ENCODE measurements around the gene LRPAP1.

Gene LRPAP1

GRCh38 chr4:3533423-3533820 lies 1.2 kb upstream of the LRPAP1 start:
- no peak for DNase-seq (ENCODE audit: low spot score)
- in situ Hi-C loops (cut with MboI; ENCODE audit: low pct_unique_long_range_greater_than_20kb, low sequenced_read_pairs, unreplicated experiment) = no loop called here
- TF ChIP-seq, protein P1, sequence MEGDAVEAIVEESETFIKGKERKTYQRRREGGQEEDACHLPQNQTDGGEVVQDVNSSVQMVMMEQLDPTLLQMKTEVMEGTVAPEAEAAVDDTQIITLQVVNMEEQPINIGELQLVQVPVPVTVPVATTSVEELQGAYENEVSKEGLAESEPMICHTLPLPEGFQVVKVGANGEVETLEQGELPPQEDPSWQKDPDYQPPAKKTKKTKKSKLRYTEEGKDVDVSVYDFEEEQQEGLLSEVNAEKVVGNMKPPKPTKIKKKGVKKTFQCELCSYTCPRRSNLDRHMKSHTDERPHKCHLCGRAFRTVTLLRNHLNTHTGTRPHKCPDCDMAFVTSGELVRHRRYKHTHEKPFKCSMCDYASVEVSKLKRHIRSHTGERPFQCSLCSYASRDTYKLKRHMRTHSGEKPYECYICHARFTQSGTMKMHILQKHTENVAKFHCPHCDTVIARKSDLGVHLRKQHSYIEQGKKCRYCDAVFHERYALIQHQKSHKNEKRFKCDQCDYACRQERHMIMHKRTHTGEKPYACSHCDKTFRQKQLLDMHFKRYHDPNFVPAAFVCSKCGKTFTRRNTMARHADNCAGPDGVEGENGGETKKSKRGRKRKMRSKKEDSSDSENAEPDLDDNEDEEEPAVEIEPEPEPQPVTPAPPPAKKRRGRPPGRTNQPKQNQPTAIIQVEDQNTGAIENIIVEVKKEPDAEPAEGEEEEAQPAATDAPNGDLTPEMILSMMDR (IDR thresholded peaks at IDR 0.05; ENCODE audit: extremely low read depth, insufficient read depth, missing control alignments) = no peak

- in situ Hi-C loops (cut with MboI; ENCODE audit: low pct_unique_long_range_greater_than_20kb, low sequenced_read_pairs, unreplicated experiment) = no loop called here
- DNase-seq (ENCODE audit: low spot score) = no peak
Observed at GRCh38 chr4:3532751-3533422, 665 bp upstream of the LRPAP1 start.

GRCh38 chr4:3531318-3531878 lies 824 bp downstream of the LRPAP1 start:
- DNase-seq (ENCODE audit: low spot score) = no peak
- TF ChIP-seq, protein P1 (IDR thresholded peaks at IDR 0.05; ENCODE audit: extremely low read depth, insufficient read depth, missing control alignments) = no peak
- in situ Hi-C loops (cut with MboI; ENCODE audit: low pct_unique_long_range_greater_than_20kb, low sequenced_read_pairs, unreplicated experiment) = no loop called here

More at GRCh38 chr4:3532751-3533422, 665 bp upstream of the LRPAP1 start:
- TF ChIP-seq, protein P1 (IDR thresholded peaks at IDR 0.05; ENCODE audit: extremely low read depth, insufficient read depth, missing control alignments) = no peak

DNA sequence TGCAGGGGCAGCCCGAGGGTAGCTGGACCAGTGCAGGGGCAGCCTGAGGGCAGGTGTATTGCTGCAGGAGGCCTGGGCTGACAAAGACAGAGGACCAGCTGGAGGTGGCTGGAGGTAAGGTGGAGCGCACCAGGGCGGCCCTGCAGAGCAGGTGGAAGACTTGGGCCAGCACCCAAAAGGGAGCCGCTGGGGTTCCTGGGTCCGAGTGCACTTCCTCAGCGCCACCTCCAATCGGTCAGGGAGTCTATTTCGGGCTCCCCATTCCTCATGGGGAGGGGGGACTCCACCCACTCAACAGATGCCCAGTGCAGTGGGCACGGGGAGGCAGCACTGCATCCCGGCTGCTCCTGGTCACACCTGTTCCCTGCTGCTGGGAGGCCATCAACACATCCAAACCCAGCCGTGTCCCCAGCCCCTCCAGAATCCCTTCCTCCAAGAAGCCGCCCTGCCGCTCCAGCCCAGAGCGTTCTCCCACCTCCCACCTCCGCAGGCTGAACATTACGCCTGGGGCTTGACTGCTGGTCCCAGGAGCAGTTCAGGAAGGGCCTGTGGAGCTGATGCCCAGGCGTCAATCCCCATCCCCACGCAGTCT lies 1.5 kb downstream of the LRPAP1 start:
- no peak for DNase-seq (ENCODE audit: low spot score)
- in situ Hi-C loops (cut with MboI; ENCODE audit: low pct_unique_long_range_greater_than_20kb, low sequenced_read_pairs, unreplicated experiment) = no loop called here
- TF ChIP-seq, protein P1 (IDR thresholded peaks at IDR 0.05; ENCODE audit: extremely low read depth, insufficient read depth, missing control alignments) = no peak

- in situ Hi-C loops (cut with MboI; ENCODE audit: low pct_unique_long_range_greater_than_20kb, low sequenced_read_pairs, unreplicated experiment) = no loop called here
- TF ChIP-seq, protein P1 (IDR thresholded peaks at IDR 0.05; ENCODE audit: extremely low read depth, insufficient read depth, missing control alignments) = no peak
- DNase-seq (ENCODE audit: low spot score) = no peak
Observed at GRCh38 chr4:3530051-3530450, 2.2 kb downstream of the LRPAP1 start.

GRCh38 chr4:3529363-3529762 lies 2.9 kb downstream of the LRPAP1 start:
- TF ChIP-seq, protein P1 (IDR thresholded peaks at IDR 0.05; ENCODE audit: extremely low read depth, insufficient read depth, missing control alignments) = no peak
- no peak for DNase-seq (ENCODE audit: low spot score)
- in situ Hi-C loops (cut with MboI; ENCODE audit: low pct_unique_long_range_greater_than_20kb, low sequenced_read_pairs, unreplicated experiment) = no loop called here

Measured in GM13977 (cell line).